ENCODE results near the gene C17orf67.

Gene C17orf67

DNA sequence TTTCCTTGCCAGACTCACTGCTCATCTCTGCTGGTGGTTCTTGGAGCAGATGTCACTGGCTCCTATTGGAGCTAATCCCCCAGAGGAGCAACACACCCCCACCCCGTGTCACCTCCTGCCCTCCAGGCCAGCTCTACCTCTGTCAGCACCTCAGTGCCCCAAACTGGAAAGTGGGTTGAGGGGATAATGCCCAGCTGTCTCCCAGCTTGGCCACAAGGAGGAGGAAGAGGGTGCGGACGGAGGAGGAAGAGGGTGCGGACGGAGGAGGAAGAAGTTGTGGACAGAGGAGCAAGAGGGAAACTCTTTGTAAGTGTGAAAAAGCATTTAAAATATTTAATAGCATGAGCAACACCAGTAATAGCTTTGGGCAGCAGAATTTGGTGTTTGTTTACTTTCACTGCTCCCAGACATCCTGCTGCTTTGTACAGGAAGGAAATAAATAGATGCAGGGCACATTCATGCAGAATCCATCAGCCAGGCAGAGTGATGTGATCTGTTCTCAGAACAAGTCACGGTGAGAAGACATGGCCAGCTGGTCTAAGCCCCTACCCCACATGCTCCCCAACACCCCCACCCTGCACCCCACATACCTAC is 82.5 kb downstream of the C17orf67 start:
- TF ChIP-seq, protein P1, sequence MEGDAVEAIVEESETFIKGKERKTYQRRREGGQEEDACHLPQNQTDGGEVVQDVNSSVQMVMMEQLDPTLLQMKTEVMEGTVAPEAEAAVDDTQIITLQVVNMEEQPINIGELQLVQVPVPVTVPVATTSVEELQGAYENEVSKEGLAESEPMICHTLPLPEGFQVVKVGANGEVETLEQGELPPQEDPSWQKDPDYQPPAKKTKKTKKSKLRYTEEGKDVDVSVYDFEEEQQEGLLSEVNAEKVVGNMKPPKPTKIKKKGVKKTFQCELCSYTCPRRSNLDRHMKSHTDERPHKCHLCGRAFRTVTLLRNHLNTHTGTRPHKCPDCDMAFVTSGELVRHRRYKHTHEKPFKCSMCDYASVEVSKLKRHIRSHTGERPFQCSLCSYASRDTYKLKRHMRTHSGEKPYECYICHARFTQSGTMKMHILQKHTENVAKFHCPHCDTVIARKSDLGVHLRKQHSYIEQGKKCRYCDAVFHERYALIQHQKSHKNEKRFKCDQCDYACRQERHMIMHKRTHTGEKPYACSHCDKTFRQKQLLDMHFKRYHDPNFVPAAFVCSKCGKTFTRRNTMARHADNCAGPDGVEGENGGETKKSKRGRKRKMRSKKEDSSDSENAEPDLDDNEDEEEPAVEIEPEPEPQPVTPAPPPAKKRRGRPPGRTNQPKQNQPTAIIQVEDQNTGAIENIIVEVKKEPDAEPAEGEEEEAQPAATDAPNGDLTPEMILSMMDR (conservative IDR thresholded peaks at IDR 0.05; ENCODE audit: low read depth, low read length), result no peak
- Histone ChIP-seq H3K27ac (no peak overlapping the region), H4K20me1 (ENCODE audit: insufficient read depth) (no peaks in the 10 kb centered on the region)

DNA sequence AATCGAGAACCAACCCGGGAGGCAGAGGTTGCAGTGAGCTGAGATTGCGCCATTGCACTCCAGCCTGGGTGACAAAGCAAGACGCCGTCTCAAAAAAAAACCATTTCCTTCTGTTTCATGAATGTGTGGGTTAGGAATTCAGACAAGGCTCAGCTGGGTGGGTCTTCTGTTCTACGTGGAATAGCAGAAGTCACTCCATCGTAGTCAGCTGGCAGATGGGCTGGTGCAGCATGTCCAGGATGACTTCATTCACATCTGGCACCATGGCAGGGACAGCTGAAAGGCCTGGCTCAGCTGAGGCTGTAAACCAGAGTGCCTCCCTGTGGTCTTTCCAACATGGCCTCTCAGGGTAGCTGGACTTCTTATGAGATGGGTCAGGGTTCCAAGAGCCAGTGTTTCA is 89.0 kb downstream of the C17orf67 start:
- Histone ChIP-seq H3K27ac (no peak overlapping the region), H3K4me1 (ENCODE audit: low read depth, poor library complexity, severe bottlenecking) (no peaks in the 10 kb centered on the region), H3K79me2 (ENCODE audit: insufficient read depth, low read depth) (no peaks in the 10 kb centered on the region), H3K27me3 (ENCODE audit: insufficient read depth, low read depth) (no peaks in the 10 kb centered on the region), H3K9ac (no peak overlapping the region), H3K4me3 (IDR thresholded peaks at IDR 0.05; ENCODE audit: insufficient read depth, low read depth, low read length) (no peak overlapping the region), H3K4me2 (no peak overlapping the region), H4K20me1 (ENCODE audit: insufficient read depth) (no peaks in the 10 kb centered on the region), H2AFZ (ENCODE audit: low read depth) (no peak overlapping the region), H3K36me3 (ENCODE audit: insufficient read depth) (no peaks in the 10 kb centered on the region)
- TF ChIP-seq, protein P1 (conservative IDR thresholded peaks at IDR 0.05; ENCODE audit: low read depth, low read length), result no peak

More for the DNA sequence above, 82.5 kb downstream of the C17orf67 start:
- no peak overlapping the region for H3K4me2 ChIP-seq
- no peaks in the 10 kb centered on the region for H3K79me2 ChIP-seq (ENCODE audit: insufficient read depth, low read depth)
- H3K36me3 ChIP-seq (ENCODE audit: insufficient read depth), result no peaks in the 10 kb centered on the region
- no peak overlapping the region for H3K4me3 ChIP-seq (IDR thresholded peaks at IDR 0.05; ENCODE audit: insufficient read depth, low read depth, low read length)
- H3K27me3 ChIP-seq (ENCODE audit: insufficient read depth, low read depth), result no peaks in the 10 kb centered on the region
- H3K9ac ChIP-seq, result no peak overlapping the region
- H3K4me1 ChIP-seq (ENCODE audit: low read depth, poor library complexity, severe bottlenecking), result peaks cover 4% of the 10 kb centered on the region
- no peak overlapping the region for H2AFZ ChIP-seq (ENCODE audit: low read depth)

DNA sequence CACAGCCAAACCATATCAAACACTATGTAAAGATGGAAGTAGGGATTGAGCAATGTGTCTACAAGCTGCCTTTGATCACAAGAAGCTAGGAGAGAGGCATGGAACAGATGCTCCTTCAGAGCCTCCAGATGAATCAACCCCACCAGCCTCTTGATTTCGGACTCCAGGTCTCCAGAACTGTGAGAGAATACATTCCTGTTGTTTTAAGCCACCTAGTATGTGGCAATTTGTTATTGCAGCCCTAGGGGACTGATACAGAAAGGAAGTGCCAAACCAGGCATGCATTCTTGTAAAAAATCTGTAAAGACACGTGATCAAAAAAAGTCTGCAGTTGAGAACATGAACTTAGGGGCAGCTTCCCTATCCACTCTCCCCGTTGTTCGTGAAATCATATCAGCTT is 91.1 kb downstream of the C17orf67 start:
- Histone ChIP-seq H3K27me3 (ENCODE audit: insufficient read depth, low read depth) (no peaks in the 10 kb centered on the region), H3K79me2 (ENCODE audit: insufficient read depth, low read depth) (no peaks in the 10 kb centered on the region), H2AFZ (ENCODE audit: low read depth) (no peak overlapping the region), H3K4me1 (ENCODE audit: low read depth, poor library complexity, severe bottlenecking) (peaks cover 9% of the 10 kb centered on the region), H3K27ac (no peak overlapping the region), H3K4me2 (no peak overlapping the region), H4K20me1 (ENCODE audit: insufficient read depth) (no peaks in the 10 kb centered on the region), H3K36me3 (ENCODE audit: insufficient read depth) (no peaks in the 10 kb centered on the region), H3K9ac (no peak overlapping the region), H3K4me3 (IDR thresholded peaks at IDR 0.05; ENCODE audit: insufficient read depth, low read depth, low read length) (no peak overlapping the region)
- TF ChIP-seq, protein P1 (conservative IDR thresholded peaks at IDR 0.05; ENCODE audit: low read depth, low read length), result no peak
